Measurements from ENCODE around the gene IFT43. TPM values are rescaled to one million over a fixed set of nuclear protein-coding genes. Genes with fewer than 3 reads are reported as not detected.

IFT43 gene
- total RNA-seq, 1 donor, result 4.8 TPM

DNA sequence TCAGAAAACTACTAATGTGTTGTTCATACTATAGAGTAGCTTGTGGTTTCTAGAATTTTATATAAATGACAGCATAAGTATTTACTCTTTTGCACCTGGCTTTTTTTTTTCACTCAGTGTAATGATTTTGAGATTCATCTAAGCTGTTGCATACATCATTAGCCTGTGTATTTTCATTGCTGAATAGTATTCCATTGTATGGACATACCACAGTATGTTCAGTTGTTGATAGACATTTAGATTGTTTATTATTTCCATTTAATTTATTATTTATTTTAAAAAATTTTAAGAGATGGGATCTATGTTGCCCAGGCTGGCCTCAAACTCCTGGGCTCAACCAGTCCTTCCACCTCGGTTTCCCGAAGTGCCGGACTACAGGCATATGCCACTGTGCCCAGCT lies 80.0 kb downstream of the IFT43 start:
- H3K4me3 ChIP-seq (ENCODE audit: low read length), result no peak overlapping the region

DNA sequence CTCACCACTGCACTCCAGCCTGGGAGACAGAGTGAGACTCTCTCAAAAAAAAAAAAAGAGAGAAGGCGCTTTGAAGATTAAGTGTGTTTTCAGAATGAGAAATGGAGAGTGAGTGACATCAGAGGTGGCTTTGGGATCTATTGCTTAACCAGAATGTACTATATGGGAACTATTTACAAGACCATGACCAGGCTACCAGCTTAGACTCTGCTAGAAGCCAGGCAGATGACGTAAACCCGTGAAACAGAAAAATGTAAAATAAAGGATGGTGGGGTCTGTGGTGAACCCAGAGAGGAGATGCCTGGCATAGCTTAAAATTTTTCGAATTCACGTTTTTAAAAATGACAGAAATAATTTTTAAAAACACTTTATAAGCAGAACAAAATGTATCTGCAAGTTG lies 82.0 kb downstream of the IFT43 start:
- no peak overlapping the region for H3K4me3 ChIP-seq (ENCODE audit: low read length)
- no peaks in the 10 kb centered on the region for H3K27me3 ChIP-seq (ENCODE audit: insufficient read depth, low read length)
- H3K4me1 ChIP-seq (ENCODE audit: insufficient read depth, low read length), result no peaks in the 10 kb centered on the region
- H3K9me3 ChIP-seq (ENCODE audit: low read depth, low read length), result no peaks in the 10 kb centered on the region

More for the DNA sequence above, 80.0 kb downstream of the IFT43 start:
- Histone ChIP-seq H3K4me1 (ENCODE audit: insufficient read depth, low read length) (no peaks in the 10 kb centered on the region), H3K27me3 (ENCODE audit: insufficient read depth, low read length) (no peaks in the 10 kb centered on the region), H3K9me3 (ENCODE audit: low read depth, low read length) (no peaks in the 10 kb centered on the region)

DNA sequence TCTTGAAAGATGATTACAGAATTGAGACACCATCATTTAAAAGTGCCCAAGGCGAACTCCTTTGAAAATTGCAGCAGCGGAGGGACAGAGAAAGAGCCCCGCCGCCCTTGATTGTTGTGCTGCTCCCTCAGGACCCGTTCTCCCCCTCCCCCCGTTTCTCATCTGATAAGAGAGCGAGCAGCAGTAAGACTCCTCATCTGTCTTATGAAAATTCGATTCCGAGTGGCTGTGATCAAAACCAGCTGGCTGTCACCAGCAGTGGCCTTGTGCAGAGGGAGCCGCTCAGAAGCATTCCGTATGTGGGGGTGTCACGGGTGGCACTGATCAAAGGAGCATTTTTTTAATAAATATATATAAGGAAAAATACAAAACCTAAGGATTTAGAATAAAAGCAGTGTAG lies 88.2 kb downstream of the IFT43 start:
- Histone ChIP-seq H3K4me3 (ENCODE audit: low read length) (no peak overlapping the region), H3K9me3 (ENCODE audit: low read depth, low read length) (no peaks in the 10 kb centered on the region), H3K27me3 (ENCODE audit: insufficient read depth, low read length) (no peaks in the 10 kb centered on the region), H3K4me1 (ENCODE audit: insufficient read depth, low read length) (no peaks in the 10 kb centered on the region)

DNA sequence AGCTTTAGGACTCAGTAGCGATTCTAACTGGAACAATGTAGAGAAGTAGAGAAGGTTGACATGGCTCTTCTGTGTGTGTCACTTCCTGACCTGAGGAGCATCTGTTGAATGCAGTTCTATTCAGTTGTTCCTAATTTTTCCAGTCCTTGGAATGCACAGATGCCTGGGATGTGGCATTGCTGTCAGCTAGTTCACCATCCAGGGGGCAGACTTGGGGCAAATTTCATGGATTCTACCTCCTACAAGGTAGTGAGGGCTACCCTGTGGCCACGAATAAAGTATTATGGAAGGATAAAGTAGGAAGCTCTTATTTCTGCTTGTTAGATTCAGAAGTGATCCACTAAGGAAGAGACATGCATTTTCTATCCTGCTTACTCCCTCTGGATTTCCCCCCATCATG lies 91.8 kb downstream of the IFT43 start:
- Histone ChIP-seq H3K4me3 (ENCODE audit: low read length) (no peak overlapping the region), H3K27me3 (ENCODE audit: insufficient read depth, low read length) (no peaks in the 10 kb centered on the region), H3K9me3 (ENCODE audit: low read depth, low read length) (no peaks in the 10 kb centered on the region), H3K4me1 (ENCODE audit: insufficient read depth, low read length) (no peaks in the 10 kb centered on the region)

DNA sequence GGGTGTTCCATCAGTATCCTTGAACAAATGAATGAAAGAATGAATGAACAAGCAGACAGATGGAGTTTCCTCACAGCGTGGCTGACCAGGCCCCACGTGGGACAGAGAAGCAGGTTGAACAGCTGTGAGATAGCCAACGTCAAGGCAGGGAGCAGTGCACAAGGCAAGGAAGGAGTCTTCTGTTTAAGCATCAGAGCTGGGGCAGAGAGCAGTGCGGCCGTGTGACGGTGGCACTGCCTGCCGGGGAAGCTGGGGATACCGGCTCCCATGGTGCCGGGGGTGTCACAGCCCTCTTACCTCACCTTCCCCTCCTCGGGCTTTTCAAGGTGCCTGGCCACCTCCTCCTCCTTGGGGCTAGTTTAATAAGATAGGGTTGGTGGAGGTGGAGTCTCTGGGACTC lies 92.9 kb downstream of the IFT43 start:
- Histone ChIP-seq H3K4me3 (ENCODE audit: low read length) (no peak overlapping the region), H3K27me3 (ENCODE audit: insufficient read depth, low read length) (no peaks in the 10 kb centered on the region), H3K9me3 (ENCODE audit: low read depth, low read length) (no peaks in the 10 kb centered on the region), H3K4me1 (ENCODE audit: insufficient read depth, low read length) (no peaks in the 10 kb centered on the region)

DNA sequence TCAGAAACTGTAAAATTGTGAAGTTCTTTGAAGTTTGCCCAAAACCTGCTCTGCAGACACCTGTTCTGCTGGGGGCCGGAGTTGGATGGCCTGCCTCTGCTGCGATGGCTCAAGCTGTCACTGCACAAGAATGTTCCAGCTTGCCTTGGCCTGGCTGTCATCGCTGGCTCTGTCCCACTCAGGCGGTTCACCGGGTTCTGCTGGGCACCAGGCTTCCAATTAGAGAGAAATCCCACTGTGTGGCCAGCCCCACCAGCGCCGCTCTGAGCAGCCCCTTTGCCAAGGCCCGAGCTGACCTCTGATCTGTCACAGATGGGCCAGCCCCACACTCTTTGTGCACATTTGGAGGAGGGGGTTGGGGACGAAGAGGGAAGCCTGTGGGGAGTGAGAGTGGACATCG lies 94.5 kb downstream of the IFT43 start:
- Histone ChIP-seq H3K4me1 (ENCODE audit: insufficient read depth, low read length) (no peaks in the 10 kb centered on the region), H3K9me3 (ENCODE audit: low read depth, low read length) (no peaks in the 10 kb centered on the region)

DNA sequence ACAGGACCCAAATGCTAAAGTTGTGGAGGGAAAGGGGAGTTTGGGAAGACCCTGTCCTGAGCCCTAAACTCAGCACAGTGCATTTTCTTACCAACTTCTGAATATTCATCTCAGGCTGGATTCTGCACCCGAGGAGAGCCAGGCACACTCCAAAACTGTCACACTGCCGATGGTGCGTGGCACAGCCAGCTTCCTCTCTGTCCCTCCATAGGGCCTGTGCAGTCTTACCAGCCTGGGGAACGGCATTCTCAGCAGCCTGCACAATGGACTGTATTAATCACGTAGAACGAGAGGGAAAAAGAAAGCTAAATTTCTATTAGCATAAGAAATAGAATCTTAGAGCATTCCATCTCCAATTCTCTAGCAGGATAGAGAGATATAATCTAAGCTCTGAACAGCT lies 94.9 kb downstream of the IFT43 start:
- no peak overlapping the region for H3K4me3 ChIP-seq (ENCODE audit: low read length)
- H3K27me3 ChIP-seq (ENCODE audit: insufficient read depth, low read length), result no peaks in the 10 kb centered on the region
- no peaks in the 10 kb centered on the region for H3K4me1 ChIP-seq (ENCODE audit: insufficient read depth, low read length)
- H3K9me3 ChIP-seq (ENCODE audit: low read depth, low read length), result no peaks in the 10 kb centered on the region

More for the DNA sequence above, 94.5 kb downstream of the IFT43 start:
- Histone ChIP-seq H3K27me3 (ENCODE audit: insufficient read depth, low read length) (no peaks in the 10 kb centered on the region), H3K4me3 (ENCODE audit: low read length) (no peak overlapping the region)

DNA sequence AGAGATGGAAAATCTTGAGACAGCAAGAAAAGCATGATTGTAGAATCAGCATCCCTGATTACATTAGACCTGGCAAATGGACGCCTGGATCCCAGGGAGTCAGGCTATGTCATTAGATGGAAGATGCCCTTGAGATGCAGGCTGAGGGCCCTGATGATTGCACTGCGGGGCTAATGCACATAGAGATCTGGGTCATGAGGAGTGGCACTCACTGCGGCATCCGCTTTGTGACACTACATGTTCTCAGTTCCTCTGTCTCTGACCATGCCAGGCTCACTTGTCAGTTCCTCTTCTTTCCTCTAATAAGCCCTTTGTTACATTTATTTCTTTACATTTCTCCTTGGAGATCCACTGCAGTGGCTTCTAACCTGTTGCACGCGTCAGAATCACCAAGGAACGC lies 96.1 kb downstream of the IFT43 start:
- Histone ChIP-seq H3K4me3 (ENCODE audit: low read length) (no peak overlapping the region), H3K9me3 (ENCODE audit: low read depth, low read length) (no peaks in the 10 kb centered on the region), H3K27me3 (ENCODE audit: insufficient read depth, low read length) (no peaks in the 10 kb centered on the region), H3K4me1 (ENCODE audit: insufficient read depth, low read length) (no peaks in the 10 kb centered on the region)

DNA sequence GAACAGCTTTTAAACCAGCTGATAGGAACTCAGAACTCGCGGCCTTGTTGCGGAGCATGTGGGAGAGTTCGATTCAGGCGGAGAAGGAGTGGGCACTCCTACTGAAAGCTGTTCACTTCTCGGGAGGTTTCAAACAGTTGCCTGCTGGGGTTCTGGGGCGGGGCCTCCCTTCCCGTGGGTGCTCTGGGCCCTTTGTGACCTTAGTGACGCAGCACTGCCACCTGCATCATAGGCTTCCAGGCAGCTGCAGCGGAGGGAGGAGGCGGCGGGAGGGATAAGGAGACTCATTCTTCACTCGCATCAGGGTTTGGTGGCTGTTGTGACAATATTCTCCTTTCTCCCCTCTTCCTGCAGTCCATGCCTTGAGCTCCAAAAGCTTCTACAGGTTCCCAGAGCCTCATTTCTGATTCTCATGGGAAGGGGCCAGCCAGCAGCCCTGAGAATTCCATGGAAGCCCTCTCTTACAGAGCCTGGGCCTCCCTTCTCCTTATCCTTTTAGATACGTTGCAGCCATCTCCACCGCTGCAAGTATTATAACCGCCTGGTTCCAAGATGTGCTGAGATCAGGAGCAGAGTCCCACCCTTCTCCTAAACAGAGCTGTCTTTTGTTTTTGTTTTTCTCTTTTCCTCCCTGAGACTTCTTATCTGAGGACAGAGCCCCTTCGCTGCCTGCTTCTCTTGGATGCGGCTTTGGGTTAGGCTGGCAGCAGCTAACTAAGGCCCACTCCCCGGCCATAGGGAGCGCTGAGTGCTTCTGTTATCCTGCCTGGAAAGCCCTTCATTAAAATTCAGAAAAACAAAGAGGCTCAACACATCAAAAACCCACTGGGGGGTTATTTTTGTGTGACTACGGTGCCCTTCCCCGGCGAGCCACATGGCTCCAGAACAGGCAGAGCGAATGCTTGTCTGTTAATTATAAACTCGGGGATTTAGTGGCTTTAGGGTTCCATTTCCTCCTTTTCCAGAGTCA lies 98.5 kb downstream of the IFT43 start:
- Histone ChIP-seq H3K9me3 (ENCODE audit: low read depth, low read length) (no peaks in the 10 kb centered on the region), H3K27me3 (ENCODE audit: insufficient read depth, low read length) (no peaks in the 10 kb centered on the region), H3K4me1 (ENCODE audit: insufficient read depth, low read length) (no peaks in the 10 kb centered on the region), H3K4me3 (ENCODE audit: low read length) (no peak overlapping the region)

DNA sequence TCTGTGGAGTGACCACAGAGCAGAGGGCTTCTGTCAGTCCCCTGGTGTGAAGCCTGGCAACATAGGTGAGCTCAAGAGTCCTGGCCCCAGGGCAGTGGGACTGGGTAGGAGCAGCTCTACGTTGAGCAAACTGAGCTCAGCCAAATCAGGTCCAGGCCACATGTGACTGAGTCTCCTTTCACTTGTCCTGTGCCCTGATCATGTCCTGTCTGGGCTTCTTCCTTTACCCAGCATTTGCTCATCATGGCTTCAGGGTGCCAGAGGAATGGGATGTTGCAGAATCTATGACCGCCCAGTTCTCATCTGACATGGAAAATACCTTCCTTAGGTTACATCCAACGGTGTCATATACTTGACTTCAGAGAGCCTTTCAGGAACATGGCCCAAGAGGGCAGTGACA lies 99.8 kb downstream of the IFT43 start:
- Histone ChIP-seq H3K27me3 (ENCODE audit: insufficient read depth, low read length) (no peaks in the 10 kb centered on the region), H3K4me3 (ENCODE audit: low read length) (no peak overlapping the region), H3K4me1 (ENCODE audit: insufficient read depth, low read length) (no peaks in the 10 kb centered on the region), H3K9me3 (ENCODE audit: low read depth, low read length) (no peaks in the 10 kb centered on the region)

DNA sequence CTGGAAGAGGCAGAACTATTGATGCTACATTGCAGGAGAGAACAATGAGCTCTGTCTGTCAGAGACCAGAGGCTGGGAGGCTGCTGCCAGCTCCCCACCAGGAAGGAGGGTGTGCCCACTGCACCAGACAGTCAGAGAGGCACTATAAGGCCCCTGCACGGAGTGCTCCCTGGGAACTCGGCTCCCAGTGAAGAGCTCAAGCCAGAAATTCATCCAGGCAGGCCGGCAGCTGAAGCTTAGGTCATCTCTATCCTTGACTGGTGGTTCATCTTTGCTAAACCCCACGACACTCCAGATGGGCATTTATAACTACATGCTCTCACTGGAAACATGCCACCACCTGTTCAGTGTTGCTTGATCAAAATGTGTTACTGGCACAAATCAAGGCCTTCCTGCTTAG lies 101.1 kb downstream of the IFT43 start:
- H3K4me3 ChIP-seq (ENCODE audit: low read length), result no peak overlapping the region
- H3K4me1 ChIP-seq (ENCODE audit: insufficient read depth, low read length), result no peaks in the 10 kb centered on the region
- no peaks in the 10 kb centered on the region for H3K9me3 ChIP-seq (ENCODE audit: low read depth, low read length)
- no peaks in the 10 kb centered on the region for H3K27me3 ChIP-seq (ENCODE audit: insufficient read depth, low read length)

DNA sequence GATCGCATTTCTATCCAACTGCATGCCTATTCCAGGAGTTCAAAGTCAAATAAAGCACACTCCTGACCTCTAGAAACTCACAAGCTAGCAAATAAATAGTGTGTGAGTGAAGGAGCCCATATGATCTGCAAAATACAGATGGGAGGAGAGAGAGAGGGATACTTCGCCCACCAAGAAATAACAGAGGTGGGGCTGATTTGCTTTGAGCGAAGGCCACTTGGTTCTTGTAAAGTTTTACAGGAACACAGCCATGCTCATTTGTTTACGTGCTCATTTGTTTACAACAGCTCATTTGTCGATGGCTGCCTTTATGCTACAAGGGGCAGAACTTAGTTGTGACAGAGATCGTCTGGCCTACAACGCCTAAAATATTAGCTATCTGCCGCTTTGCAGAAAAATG lies 102.8 kb downstream of the IFT43 start:
- Histone ChIP-seq H3K4me3 (ENCODE audit: low read length) (no peak overlapping the region), H3K9me3 (ENCODE audit: low read depth, low read length) (no peaks in the 10 kb centered on the region), H3K4me1 (ENCODE audit: insufficient read depth, low read length) (no peaks in the 10 kb centered on the region), H3K27me3 (ENCODE audit: insufficient read depth, low read length) (no peaks in the 10 kb centered on the region)

DNA sequence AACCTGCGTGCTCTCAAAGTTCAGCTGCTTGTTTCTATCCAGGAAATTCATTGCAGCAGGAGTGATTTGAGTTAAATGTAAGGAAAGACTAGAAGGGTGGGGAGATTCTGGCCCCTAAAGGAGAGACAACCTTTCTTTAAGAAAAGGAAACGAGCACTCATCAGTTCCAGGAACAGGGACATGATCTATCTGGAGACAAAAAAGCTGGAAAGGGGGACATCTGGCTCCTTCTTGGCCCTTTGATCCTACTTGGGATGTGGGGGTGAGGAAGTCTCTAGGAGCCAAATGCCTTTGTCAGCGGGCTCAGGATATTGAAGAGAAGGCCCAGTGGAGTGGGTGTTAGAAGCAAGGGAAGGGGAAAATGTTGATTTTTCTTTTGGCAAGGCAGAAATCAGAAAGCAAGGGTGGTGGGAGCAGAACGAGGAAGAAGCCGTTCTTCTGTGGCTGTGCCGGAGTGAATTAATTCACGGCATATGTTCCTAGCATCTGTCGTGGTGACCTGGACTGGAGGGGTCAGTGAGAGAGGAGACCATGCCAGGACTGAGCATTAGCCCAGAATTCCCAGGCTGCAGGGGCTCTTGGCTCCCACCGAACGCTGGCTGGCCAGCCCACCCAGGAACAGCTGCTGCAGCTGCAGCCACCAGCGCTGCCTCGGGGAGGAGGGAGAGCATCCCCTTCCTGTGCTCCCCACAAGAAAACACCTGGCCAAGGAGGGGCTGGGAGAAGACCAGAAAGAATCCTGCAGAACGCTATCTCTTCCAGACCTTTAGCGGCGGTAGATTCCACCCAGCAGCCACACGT lies 103.4 kb downstream of the IFT43 start:
- no peaks in the 10 kb centered on the region for H3K4me1 ChIP-seq (ENCODE audit: insufficient read depth, low read length)
- no peak overlapping the region for H3K4me3 ChIP-seq (ENCODE audit: low read length)
- no peaks in the 10 kb centered on the region for H3K9me3 ChIP-seq (ENCODE audit: low read depth, low read length)
- no peaks in the 10 kb centered on the region for H3K27me3 ChIP-seq (ENCODE audit: insufficient read depth, low read length)

DNA sequence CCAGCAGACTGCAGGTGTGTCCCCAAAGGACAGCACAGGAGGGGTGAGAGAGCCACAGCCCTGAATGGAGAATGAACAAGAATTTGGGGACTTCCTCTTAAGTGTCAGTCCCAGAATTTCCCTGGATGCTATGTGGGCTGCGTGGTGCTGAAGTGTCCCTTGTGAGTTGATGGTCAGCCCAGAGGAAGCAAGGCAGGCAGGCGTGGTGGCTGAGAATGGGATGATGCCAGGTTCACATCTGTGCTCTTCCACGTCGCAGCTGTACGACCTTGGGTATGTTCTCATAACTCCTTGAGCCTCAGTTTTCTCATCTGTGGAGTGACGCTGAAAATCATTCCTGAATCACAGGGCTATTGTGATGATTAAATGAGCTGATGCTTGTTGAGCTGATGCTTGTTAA lies 104.0 kb downstream of the IFT43 start:
- Histone ChIP-seq H3K4me1 (ENCODE audit: insufficient read depth, low read length) (no peaks in the 10 kb centered on the region), H3K27me3 (ENCODE audit: insufficient read depth, low read length) (no peaks in the 10 kb centered on the region), H3K4me3 (ENCODE audit: low read length) (no peak overlapping the region), H3K9me3 (ENCODE audit: low read depth, low read length) (no peaks in the 10 kb centered on the region)

DNA sequence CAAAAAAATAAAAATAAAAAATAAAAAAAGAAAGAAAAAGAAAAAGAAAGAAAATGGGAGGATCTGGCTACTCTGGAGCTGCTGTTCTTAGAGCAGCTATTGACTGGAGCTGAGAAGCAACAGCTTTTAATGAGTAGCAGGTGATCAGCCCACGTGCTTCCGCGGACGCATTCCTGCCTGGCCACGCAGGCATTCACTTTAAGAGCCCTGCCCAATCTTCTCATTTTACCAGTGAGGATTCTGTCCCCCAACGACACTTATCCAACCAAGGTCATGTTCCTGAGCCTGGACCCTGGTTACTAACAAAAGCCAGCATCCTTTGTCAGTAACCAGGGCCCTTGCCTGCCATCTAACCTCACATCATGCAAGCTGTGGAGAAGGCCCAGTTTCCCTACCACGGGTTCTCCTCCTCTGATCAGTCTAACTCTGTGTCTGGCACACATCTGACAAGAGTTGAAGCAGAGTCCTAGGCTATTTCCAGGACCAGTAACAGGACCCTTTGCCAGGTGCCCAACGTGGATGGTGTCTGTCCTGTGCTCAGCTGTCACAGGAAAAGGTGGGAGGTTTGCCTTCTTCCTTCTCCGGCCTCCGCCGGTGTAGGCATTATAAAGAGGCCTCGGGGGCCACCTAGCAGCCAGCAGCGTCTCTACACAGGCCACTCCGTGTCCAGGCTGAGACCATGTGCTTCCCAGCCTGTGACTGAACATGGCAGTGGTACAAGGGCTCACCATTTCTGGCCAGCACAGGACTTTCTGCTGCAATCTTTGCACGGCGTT lies 105.2 kb downstream of the IFT43 start:
- Histone ChIP-seq H3K9me3 (ENCODE audit: low read depth, low read length) (no peaks in the 10 kb centered on the region), H3K4me3 (ENCODE audit: low read length) (no peak overlapping the region), H3K4me1 (ENCODE audit: insufficient read depth, low read length) (no peaks in the 10 kb centered on the region), H3K27me3 (ENCODE audit: insufficient read depth, low read length) (no peaks in the 10 kb centered on the region)
